GM18505 (cell line): ENCODE measurements around the gene TFG.

Source experiments
- ATAC-seq: cut with Tn5 transposase; IDR thresholded peaks from one replicate; pipeline ENCODE4 v1.9.1; 2021; ENCODE audit not compliant: unreplicated experiment
- POLR2A ChIP-seq: IDR thresholded peaks from 4 replicates; pipeline ENCODE4 v1.6.1; 2011; ENCODE audit warnings: borderline replicate concordance; ENCODE audit not compliant: insufficient read depth, insufficient read length; ENCODE audit errors: extremely low read depth

TFG gene

DNA sequence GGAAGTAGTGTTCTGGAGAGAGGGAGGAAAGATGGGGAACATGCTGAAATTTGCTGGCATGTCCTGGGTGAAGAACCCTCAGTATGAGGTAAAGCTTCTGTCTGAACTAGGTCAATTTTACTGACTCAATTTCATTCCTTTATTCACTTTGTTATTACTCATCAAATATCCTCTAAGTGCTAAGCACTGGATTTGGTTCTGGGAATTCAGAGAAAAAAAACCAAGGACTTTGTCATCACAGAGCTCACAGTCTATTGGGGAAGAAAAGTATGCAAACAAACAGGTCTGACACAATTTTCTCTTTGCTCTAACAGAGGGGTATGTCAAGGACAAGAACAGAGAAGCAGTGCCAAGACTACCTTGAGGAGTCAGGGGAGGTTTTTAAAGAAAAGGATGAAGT is 68.0 kb downstream of the TFG start:
- no peak for ATAC-seq
- TF ChIP-seq POLR2A = no peak

DNA sequence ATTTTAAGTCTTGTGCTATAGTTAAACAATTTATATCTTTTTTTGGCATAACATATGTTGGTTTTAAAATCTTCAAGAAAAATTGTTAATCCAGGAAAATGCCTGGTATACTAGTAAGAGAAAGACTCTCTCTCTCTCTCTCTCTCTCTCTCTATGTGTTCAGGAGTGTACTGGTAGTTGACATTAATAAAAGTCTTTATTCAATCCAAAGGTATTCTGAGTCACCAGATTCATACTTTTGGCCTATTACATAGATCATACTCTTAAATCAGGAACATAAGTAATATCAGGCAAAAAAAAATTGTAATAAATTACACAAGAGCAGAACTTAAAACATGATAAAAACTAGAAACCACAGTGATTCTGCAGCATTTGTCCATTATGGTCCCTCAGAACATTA is 70.2 kb downstream of the TFG start:
- no peak for ATAC-seq
- no peak for TF ChIP-seq POLR2A

DNA sequence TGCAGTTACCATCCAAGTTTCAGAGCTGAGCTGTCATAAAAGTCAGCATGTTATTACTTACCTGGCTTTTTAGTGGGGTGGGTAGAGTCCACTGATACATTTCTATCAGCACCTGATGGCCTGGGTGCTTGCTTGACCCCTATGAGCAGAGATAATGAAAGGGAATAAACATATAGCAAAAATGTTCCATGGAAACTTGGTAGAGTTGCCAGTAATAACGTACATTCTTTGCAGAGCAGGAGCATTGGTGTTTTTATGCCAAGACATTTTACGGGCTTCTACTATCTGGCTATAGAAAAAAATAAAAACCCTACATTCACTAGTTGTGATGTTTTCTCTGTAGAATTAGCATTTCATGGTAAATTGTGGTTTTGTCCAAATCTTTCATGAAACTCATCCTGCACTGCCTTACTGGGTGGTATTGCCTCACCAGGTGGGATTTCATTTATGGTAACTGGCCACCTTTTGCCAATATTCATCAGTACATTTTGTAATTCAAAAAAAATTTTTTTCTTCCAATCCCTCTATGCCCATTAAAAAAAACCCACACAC is 70.9 kb downstream of the TFG start:
- ATAC-seq = no peak

DNA sequence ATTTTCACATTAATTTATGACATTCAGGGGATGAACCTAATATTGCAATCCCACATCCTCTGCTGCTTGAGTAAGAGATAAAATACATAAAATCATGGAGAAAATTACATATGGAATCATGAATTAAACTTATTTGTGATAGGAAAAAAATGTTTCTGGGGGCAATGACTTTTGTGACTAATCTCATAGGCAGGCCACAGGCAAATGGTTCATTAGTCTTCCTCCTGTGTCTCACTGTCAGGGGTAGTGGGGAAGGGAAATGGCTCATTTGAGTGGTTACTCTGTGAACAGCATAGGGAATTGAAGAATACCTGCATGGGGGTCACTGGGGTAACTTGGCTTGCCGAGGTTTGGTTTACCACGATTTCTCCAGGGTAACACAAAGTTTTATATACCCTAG is 72.0 kb downstream of the TFG start:
- no peak for ATAC-seq
- TF ChIP-seq POLR2A = no peak

More for the DNA sequence above, 70.9 kb downstream of the TFG start:
- no peak for TF ChIP-seq POLR2A

DNA sequence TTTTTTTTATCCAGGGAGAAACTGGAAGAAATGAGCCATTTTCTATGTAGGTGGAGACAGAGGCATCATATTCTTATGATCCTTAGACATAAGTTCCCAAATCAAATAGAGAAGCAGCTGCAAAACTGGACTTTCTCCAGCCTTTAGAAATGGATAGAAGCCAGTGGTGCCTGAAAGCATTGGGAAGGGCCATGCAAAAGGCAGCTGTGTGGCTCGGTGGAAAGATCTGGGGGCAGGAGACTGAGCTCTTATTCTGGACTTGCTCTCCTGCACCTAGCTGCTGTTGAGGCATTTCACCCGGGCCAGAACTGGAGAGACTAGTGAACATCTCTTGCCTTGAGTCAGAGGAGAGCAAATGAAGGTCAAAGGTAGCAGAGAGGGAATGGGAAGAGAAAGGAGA is 73.1 kb downstream of the TFG start:
- TF ChIP-seq POLR2A = no peak
- ATAC-seq = no peak

DNA sequence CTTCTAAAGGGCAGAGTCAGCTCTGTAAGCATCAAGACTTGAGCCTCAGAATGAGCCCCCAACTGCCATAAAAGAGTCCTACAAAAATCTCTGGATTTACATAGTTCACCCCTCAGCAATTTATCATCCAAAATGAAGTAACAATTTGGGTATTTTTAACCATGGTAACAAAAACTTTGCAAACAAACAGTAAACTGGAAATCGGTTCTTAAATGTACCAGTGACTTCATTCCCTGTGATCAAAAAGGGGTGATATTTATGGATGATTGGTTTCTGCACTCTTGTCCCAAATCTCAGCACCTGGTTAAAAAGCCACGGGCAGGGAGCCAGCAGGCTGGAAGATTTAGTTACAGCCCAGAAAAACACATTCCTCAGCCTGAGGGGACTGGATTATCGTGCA is 73.6 kb downstream of the TFG start:
- no peak for TF ChIP-seq POLR2A
- ATAC-seq = no peak

DNA sequence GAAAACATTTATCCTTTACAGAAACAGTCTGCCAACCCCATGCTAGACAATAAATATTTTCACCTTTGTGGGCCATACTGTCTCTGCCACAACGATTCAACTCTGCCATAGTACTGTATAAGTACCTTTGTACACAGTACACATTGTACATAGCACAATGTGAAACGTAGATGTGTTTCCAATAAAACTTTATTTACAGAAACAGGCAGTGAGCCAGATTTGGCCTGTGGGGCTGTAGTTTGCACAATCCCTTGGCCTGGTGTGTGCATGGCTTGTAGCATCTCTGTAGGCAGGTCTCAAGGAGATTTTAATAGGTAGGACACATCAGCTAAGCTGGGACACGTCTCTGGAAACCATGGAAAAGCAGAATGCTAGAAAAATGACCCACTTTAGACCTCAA is 74.3 kb downstream of the TFG start:
- TF ChIP-seq POLR2A = no peak
- no peak for ATAC-seq

DNA sequence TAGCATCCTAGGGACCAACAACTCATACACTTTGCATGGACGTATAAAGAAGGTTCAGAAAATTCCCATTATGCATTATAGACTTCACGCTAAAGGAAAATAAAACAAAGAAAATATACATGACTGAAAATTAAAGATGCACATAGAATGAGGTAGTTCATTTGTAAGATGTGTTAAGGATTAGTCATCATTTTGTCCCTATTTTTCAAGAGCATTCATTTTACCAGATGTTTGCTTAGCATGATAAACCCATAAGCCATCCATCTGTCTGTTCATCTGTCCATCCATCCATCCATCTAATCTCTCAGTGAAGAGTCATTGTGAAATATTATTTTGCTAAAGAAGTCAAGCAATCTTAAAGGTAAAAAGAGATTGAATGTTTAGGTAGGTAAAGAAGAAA is 80.3 kb downstream of the TFG start:
- no peak for TF ChIP-seq POLR2A
- ATAC-seq = no peak

DNA sequence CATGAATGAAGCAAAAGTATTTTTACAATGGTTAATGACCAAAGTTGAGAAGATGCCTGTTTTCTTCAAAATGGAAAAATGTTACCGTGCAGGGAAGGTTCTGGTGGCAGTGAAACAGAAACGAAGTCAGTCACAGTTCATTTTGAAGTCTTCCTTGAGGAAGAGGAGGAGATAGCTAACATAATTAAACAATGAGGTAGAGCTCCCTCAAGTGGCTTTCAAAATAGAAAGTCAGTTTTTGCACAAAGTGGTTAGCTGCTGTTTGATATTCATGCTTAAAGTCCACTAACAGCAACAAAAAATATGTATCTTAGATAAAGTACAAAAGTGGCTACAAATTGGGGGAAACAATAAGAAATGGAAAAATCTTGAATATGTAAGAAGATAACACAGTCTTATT is 87.3 kb downstream of the TFG start:
- TF ChIP-seq POLR2A = no peak
- ATAC-seq = no peak

DNA sequence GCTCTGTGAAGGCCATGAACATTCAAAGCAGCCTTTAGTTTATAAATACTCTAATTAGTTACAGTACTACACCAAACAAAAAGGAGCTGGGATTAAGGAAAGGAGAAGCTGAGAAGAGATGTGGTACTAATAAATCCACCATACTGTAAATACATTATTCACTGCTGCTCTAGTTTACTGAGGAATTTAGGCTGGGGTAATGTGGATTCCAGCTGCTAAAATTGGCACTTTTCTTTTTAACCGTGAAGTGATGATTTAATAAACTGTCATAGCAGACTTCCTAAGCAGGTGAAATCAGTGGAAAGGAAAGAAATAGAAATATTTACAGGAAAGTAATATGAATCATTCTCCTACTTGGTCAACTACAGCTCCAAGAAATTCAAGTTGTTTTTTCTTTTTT is 88.7 kb downstream of the TFG start:
- no peak for TF ChIP-seq POLR2A
- no peak for ATAC-seq
